BLaER1 (cell line): ENCODE results near the gene JMJD6.

Experiments
- H3K27ac ChIP-seq: shearing (Covaris generic); formaldehyde crosslinking; 2 replicates; pipeline ENCODE4 v1.8.1; 2022
- H3K27me3 ChIP-seq: shearing (Covaris generic); formaldehyde crosslinking; 2 replicates; pipeline ENCODE4 v1.8.1; 2022
- H3K36me3 ChIP-seq: shearing (Covaris generic); formaldehyde crosslinking; 2 replicates; pipeline ENCODE4 v1.8.1; 2022
- H3K4me1 ChIP-seq: shearing (Covaris generic); formaldehyde crosslinking; 2 replicates; pipeline ENCODE4 v1.8.1; 2022
- H3K4me2 ChIP-seq: shearing (Covaris generic); formaldehyde crosslinking; 2 replicates; pipeline ENCODE4 v1.8.1; 2022
- H3K4me3 ChIP-seq: shearing (Covaris generic); formaldehyde crosslinking; 2 replicates; pipeline ENCODE4 v1.8.1; 2022
- H3K9ac ChIP-seq: shearing (Covaris generic); formaldehyde crosslinking; 2 replicates; pipeline ENCODE4 v1.8.1; 2022
- H3K9me3 ChIP-seq: shearing (Covaris generic); formaldehyde crosslinking; 2 replicates; pipeline ENCODE4 v1.8.1; 2022
- H4K20me1 ChIP-seq: shearing (Covaris generic); formaldehyde crosslinking; 2 replicates; pipeline ENCODE4 v1.8.1; 2022
- Cebpa-rat ChIP-seq: shearing (Covaris generic); IDR thresholded peaks from 2 replicates; pipeline ENCODE4 v1.8.1; 2022

The JMJD6 gene

GRCh38 chr17:76726231-76726775 is at the start of gene JMJD6:
Gene JMJD6 (minus strand): TSS chr17:76726606. CDS start chr17:76726475, 131 bp downstream.
- Histone ChIP-seq H3K9ac (peak within 1 kb of the TSS; percentile 99), H3K9me3 (no peaks in the 10 kb centered on the region), H4K20me1 (peaks cover 50% of the 10 kb centered on the region), H3K4me3 (peak within 1 kb of the TSS; percentile 80), H3K36me3 (peaks cover 59% of the 10 kb centered on the region), H3K4me2 (peak within 1 kb of the TSS; percentile 91), H3K27me3 (no peaks in the 10 kb centered on the region), H3K4me1 (peaks cover 77% of the 10 kb centered on the region), H3K27ac (peak within 1 kb of the TSS; percentile 100)
- TF ChIP-seq Cebpa-rat, result no peak

DNA sequence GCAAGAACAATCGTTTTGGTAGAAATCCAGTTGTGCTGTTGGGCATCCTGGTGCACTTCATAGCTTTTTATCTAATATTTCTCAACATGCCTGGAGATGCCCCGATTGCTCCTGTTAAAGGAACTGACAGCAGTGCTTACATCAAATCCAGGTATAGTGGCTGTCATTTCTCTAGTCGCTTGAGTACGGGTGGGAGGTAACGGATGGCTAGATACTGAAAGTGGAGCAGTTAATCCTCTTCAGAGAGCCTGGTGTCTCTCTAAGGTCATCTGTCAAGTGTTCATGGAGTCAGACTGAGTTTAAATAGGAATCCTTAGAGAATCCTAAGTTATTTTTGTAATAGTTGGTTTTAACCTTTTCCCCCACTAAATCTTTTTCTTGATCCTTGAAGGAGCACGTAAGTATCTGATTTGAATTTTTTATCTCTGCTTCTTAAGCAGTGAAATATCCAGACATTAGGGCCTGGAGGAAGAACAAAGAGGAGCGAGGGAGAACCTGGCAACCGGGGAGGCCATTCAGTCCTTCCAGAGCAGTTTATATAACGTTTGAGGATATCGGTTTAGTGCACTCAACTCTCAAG is 48.7 kb upstream of the JMJD6 start:
- no peaks in the 10 kb centered on the region for H3K27me3 ChIP-seq
- H3K4me1 ChIP-seq, result peaks cover 15% of the 10 kb centered on the region
- H3K36me3 ChIP-seq, result peaks cover 73% of the 10 kb centered on the region
- no peak overlapping the region for H3K27ac ChIP-seq
- H3K9me3 ChIP-seq, result 0 out of 2 replicates have a peak, but pooled peaks cover 5% of the 10 kb centered on the region
- H3K4me2 ChIP-seq, result no peak overlapping the region
- H3K4me3 ChIP-seq, result no peak overlapping the region
- H3K9ac ChIP-seq, result no peak overlapping the region
- TF ChIP-seq Cebpa-rat, result no peak
- H4K20me1 ChIP-seq, result no peaks in the 10 kb centered on the region

GRCh38 chr17:76772842-76773525 is 46.6 kb upstream of the JMJD6 start:
- Histone ChIP-seq H3K27me3 (no peaks in the 10 kb centered on the region), H4K20me1 (no peaks in the 10 kb centered on the region), H3K4me2 (peak overlapping the region; percentile 67), H3K4me3 (0 out of 2 replicates have a peak overlapping the region, but pooled peaks have one; percentile 1), H3K9ac (no peak overlapping the region), H3K36me3 (peaks cover 81% of the 10 kb centered on the region), H3K4me1 (peaks cover 15% of the 10 kb centered on the region), H3K9me3 (peaks cover 21% of the 10 kb centered on the region), H3K27ac (peak overlapping the region; percentile 20; the same call in 1 of the 2 replicates)
- no peak for TF ChIP-seq Cebpa-rat

DNA sequence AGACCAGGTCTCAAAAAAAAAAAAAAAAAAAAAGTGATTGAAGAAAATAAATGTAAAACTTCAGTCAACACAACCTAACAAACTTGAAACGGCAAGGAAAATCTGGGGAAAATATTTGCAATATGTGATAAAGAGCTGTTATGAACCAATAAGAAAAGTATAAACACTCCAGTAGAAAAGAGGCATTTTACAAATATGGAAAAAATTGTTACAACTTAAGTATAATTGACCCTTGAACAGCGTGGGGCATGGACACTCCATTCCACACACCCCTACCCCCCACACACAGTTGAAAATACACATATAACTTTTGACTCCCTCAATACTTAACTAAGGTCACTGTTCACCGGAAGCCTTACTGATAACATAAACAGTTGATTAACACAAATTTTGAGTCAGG is 32.2 kb upstream of the JMJD6 start:
- Histone ChIP-seq H3K4me2 (no peak overlapping the region), H3K27ac (no peak overlapping the region), H3K9me3 (peaks cover 11% of the 10 kb centered on the region; the same call in 1 of the 2 replicates), H3K27me3 (no peaks in the 10 kb centered on the region), H3K9ac (no peak overlapping the region), H3K4me3 (no peak overlapping the region), H3K4me1 (peaks cover 3% of the 10 kb centered on the region), H3K36me3 (peaks cover 75% of the 10 kb centered on the region), H4K20me1 (no peaks in the 10 kb centered on the region)
- no peak for TF ChIP-seq Cebpa-rat

DNA sequence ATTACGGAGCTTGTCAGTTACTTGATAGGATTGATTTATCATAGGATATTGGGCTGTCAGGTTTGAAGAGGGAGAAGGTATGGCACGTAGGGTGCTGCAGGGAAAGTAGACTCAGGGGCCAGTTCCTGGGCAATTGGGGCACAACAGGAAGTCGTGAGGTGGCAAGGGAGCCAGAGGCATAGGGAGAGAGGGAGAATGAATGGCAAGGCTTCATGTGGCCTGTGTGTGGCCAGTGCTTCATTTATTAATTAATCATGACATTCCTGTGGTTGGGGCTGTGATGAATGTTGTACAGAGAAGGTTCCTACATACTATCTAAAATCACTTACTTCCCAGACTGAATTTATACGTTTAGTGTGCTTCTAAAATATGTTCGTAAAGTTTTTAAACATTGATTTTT is 30.9 kb upstream of the JMJD6 start:
- peaks cover 9% of the 10 kb centered on the region; the same call in 1 of the 2 replicates for H3K9me3 ChIP-seq
- H3K27me3 ChIP-seq, result no peaks in the 10 kb centered on the region
- H4K20me1 ChIP-seq, result no peaks in the 10 kb centered on the region
- H3K36me3 ChIP-seq, result peaks cover 63% of the 10 kb centered on the region
- H3K4me2 ChIP-seq, result no peak overlapping the region
- H3K4me1 ChIP-seq, result peaks cover 9% of the 10 kb centered on the region
- no peak overlapping the region for H3K4me3 ChIP-seq
- no peak overlapping the region for H3K9ac ChIP-seq
- TF ChIP-seq Cebpa-rat, result no peak
- no peak overlapping the region for H3K27ac ChIP-seq

DNA sequence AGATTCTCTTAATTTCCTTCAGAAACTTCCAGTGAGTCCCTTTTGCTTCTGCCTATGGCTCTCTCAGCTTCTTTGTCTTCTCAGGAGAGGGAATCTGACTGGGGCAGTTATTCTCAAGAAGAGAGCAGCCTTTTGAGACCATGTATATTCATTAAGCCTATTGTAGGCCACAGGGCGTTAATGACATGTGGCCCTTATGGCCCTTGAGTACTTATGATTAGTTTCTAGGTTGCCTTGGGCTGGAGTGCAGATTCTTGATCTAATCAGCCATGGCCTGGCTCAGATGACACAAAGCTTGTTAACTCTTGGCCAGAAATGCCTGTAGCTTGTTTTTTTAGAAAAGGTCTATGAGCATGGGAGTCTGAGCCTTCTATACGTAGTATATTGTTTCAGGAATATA is 28.9 kb upstream of the JMJD6 start:
- no peaks in the 10 kb centered on the region for H3K27me3 ChIP-seq

DNA sequence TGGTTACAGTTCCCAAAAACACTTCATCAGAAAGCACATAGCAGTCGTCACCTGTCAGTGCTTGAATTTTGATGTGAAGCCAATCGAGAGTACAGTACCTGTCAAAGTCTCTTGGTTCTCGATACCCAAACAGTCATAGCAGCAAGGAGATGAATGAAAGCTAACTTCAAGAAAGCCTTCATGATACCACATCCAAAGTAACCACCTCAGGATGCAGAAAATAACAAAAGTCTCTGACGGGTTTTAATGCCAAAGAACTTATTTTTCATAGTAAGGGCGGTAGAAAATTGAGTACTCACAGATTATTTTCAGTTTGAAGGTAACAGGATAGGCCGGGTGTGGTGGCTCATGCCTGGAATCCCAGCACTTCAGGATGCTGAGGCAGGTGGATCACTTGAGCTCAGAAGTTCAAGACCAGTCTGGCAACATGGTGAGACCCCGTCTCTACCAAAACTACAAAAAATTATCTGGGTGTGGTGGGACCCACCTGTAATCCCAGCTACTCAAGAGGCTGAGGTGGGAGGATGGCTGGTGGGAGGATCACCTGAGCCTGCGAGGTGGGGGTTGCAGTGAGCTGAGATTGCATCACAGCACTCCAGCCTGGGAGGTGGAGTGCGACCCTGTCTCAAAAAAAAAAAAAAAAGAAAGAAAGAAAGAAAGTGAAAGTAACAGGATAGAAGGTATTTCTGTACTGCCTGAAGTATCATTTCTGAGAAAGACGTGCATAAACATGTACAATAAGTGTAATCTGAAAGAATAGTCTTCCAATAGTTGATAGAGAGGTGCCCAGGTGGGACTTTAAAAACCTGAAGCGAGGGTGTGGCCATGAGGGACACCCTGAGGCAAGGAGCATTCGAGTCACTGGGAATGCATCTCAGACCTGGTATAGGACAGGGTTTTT is 26.9 kb upstream of the JMJD6 start:
- H3K36me3 ChIP-seq, result peaks cover 40% of the 10 kb centered on the region
- no peaks in the 10 kb centered on the region for H4K20me1 ChIP-seq
- peaks cover 18% of the 10 kb centered on the region for H3K4me1 ChIP-seq
- H3K4me2 ChIP-seq, result peak overlapping the region; percentile 57
- H3K9me3 ChIP-seq, result no peaks in the 10 kb centered on the region
- no peak overlapping the region for H3K4me3 ChIP-seq
- H3K27ac ChIP-seq, result 0 out of 2 replicates have a peak overlapping the region, but pooled peaks have one; percentile 33
- no peaks in the 10 kb centered on the region for H3K27me3 ChIP-seq
- no peak for TF ChIP-seq Cebpa-rat
- H3K9ac ChIP-seq, result peak overlapping the region; percentile 23; the same call in 1 of the 2 replicates

More for the DNA sequence above, 28.9 kb upstream of the JMJD6 start:
- peaks cover 9% of the 10 kb centered on the region for H3K4me1 ChIP-seq
- peaks cover 56% of the 10 kb centered on the region for H3K36me3 ChIP-seq
- no peak overlapping the region for H3K9ac ChIP-seq
- H3K4me3 ChIP-seq, result no peak overlapping the region
- no peak overlapping the region for H3K4me2 ChIP-seq
- H3K9me3 ChIP-seq, result peaks cover 4% of the 10 kb centered on the region; the same call in 1 of the 2 replicates
- TF ChIP-seq Cebpa-rat, result no peak
- no peak overlapping the region for H3K27ac ChIP-seq
- H4K20me1 ChIP-seq, result no peaks in the 10 kb centered on the region

- Histone ChIP-seq H4K20me1 (no peaks in the 10 kb centered on the region), H3K9ac (no peak overlapping the region), H3K4me2 (no peak overlapping the region), H3K4me3 (no peak overlapping the region), H3K36me3 (peaks cover 33% of the 10 kb centered on the region), H3K27ac (no peak overlapping the region), H3K27me3 (no peaks in the 10 kb centered on the region), H3K9me3 (peaks cover 1% of the 10 kb centered on the region; the same call in 1 of the 2 replicates), H3K4me1 (peaks cover 31% of the 10 kb centered on the region)
- no peak for TF ChIP-seq Cebpa-rat
Measured at GRCh38 chr17:76752006-76752405, 25.6 kb upstream of the JMJD6 start.

DNA sequence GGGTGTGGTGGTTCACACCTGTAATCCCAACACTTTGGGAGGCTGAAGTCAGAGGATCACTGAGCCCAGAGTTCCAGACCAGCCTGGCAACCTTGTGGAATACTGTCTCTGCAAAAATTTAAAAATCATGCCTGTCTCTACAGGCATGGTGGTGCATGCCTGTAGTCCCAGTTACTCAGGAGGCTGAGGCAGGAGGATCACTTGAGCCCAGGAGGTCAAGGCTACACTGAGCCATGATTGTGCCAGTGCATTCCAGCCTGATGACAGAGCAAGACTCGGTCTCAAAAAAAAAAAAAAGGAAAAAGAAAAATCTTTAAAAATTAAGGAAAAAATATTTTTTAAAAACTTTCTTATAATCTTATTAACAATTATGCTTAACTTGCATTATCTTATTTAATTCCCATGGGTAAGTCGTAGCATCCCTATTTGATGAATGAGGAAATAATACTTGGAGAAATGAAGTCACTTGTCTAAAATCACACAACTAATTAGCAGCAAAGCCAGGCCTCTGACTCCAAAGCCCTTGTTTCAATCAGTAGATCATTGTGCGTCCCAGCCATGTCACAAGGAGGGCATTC is 25.1 kb upstream of the JMJD6 start:
- no peak for TF ChIP-seq Cebpa-rat
- Histone ChIP-seq H3K27me3 (no peaks in the 10 kb centered on the region), H3K36me3 (peaks cover 31% of the 10 kb centered on the region), H3K9me3 (peaks cover 6% of the 10 kb centered on the region), H3K27ac (no peak overlapping the region), H4K20me1 (no peaks in the 10 kb centered on the region), H3K4me2 (no peak overlapping the region), H3K4me3 (no peak overlapping the region), H3K4me1 (peaks cover 35% of the 10 kb centered on the region), H3K9ac (no peak overlapping the region)
